HG03457 (cell line): ENCODE measurements around the gene CDH7.

Source experiments
- ATAC-seq: cut with Tn5 transposase; IDR thresholded peaks from one replicate; pipeline ENCODE4 v1.9.1; 2021; ENCODE audit warnings: moderate number of reproducible peaks; ENCODE audit not compliant: unreplicated experiment

CDH7 gene, protein sequence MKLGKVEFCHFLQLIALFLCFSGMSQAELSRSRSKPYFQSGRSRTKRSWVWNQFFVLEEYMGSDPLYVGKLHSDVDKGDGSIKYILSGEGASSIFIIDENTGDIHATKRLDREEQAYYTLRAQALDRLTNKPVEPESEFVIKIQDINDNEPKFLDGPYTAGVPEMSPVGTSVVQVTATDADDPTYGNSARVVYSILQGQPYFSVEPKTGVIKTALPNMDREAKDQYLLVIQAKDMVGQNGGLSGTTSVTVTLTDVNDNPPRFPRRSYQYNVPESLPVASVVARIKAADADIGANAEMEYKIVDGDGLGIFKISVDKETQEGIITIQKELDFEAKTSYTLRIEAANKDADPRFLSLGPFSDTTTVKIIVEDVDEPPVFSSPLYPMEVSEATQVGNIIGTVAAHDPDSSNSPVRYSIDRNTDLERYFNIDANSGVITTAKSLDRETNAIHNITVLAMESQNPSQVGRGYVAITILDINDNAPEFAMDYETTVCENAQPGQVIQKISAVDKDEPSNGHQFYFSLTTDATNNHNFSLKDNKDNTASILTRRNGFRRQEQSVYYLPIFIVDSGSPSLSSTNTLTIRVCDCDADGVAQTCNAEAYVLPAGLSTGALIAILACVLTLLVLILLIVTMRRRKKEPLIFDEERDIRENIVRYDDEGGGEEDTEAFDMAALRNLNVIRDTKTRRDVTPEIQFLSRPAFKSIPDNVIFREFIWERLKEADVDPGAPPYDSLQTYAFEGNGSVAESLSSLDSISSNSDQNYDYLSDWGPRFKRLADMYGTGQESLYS

DNA sequence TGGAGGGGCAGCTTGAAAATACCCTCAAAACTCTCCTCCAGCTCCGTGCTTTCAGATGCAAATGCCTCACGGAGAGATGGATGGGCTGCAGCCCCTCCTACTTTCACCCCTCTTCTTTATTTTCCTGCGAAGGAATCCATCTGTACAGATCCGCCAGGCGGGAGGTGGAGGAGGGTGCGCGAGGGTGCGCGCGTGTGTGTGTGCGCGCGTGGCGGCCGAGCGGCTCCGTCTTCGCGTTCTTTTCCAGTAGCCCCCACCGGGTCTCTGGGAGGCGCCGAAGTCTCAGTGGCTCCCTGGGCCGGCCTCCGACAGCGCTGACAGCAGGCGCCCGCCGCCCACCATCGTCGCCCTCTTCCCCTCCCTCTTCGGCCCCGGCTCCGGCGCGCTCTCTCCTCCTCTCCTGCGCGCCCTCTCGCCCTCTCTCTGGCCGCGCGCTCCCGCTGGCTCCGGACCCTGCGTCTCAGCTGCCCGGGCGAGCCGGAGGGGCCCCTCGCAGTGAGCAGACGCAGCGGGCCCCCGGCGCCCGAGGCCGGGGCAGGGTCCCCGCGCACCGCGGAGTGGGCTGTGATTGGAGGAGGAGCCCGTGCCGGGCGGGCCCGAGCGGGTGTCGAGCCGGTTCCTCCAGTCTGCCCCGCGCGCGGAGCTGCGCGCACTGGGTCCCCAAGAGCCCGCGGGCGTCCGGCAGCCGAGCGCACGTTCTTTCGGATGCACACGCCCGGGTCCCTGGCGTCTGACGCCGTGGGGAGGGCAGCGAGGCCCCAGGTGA is at the start of gene CDH7:
Gene CDH7 (plus strand): TSS at position 624 of the 766 bp plus-strand sequence. CDS start 11,831 bp downstream, outside the sequence.
- ATAC-seq = no peak

DNA sequence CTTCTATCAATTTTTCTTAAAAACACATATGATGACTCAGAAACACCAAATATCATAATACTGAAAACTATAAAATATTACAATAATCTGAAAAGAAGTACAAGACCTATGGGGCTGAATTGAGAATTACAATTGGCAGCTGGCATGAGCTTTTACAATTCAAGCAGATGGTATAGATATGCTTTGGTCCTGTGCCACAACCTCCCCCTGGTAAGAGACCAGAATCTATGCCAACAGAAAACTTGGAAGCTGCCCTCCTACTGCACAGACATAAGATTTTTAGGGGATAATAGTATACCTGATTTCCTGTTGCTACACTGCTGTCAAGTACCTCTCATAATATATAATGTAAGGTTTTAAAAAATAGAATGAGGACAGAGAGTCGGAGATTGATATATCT is 46.8 kb upstream of the CDH7 start:
- ATAC-seq = no peak

DNA sequence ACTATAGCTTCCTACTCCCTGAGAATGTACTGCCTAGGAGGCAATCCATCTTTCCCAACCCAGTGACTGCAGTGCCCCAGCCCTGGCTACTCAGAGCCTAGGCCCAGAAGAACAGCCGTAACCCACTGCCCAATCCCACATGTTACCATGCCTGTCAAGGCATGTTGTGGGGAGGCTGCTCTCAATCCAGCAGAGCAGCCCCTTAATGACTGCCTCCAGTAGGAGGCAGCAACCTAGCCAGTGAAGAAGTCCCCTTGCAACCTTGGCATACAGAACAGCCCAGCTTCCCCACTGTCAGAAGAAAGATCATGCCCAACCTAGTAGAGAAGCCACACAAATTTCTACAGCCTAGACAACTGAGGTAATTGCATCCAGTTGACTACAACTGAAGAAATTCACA is 44.2 kb upstream of the CDH7 start:
- ATAC-seq = no peak

DNA sequence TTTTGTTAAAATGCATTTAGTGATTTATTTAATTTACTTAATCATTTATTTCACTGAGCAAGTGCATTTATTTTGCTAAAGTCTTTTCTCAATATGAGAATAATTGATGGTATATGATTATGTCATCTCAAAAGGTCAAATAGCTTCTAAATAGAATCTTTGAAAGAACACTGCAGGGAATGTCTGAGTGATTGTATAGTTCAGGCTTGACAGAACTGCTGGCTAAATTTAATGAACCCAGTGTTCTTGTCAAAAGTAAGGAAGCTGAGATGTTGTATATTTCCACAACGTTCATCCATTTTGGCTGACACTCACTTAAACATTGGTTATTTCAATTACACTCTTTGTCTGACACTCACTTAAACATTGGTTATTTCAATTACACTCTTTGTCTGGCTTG is 39.3 kb upstream of the CDH7 start:
- no peak for ATAC-seq

DNA sequence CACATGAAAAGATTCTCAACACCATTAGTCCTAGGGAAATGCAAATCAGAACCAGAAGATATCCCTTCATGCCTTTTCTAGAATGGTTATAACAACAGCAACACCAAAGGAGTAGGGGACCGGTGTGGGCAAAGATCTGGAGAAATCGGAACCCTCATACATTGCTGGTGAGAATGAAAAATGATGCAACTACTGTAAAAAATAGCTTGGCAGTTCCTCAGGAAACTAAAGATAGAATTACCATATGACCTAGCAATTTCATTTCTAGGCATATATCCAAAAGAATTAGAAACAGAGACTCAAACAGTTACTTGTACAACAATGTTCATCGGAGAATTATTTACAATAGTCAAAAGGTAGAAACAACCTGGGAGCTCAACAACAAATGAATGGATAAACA is 29.2 kb upstream of the CDH7 start:
- ATAC-seq = no peak

DNA sequence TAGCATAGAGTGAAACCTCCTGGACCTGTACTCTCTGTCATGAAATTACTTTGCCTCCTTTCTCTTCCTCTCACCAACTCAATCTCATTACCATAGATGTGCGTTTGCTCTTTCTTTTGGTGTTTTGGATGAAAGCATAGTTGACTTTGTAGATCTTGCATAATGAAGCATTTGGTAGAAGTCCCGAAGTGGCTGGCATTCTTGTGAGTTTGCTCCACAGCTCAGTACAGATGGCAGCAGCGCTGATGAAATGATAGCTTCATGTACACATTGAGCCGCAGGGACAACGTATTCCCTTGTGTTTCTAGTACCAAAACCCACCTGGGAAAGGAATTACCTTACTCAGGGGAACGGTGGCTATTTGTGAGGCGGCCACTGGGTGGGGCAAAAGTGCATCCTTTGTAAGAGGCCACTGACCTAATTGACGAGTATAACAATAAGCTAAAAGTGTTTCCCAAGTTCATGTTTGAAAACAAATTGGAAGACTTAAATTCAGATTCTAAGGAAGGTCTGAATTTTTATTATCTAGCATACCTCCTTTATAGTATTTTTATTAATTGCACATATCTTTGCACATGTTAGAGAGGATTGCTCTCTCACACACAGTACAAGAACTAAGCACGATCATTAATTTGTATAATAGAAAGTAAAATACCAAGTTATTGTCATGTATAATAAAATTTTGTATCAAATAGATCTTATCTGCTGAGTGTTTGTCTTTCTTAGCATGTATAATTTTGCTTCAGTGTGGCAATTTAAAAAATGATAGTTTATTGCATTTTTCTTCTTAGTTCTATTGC is 25.4 kb upstream of the CDH7 start:
- no peak for ATAC-seq

DNA sequence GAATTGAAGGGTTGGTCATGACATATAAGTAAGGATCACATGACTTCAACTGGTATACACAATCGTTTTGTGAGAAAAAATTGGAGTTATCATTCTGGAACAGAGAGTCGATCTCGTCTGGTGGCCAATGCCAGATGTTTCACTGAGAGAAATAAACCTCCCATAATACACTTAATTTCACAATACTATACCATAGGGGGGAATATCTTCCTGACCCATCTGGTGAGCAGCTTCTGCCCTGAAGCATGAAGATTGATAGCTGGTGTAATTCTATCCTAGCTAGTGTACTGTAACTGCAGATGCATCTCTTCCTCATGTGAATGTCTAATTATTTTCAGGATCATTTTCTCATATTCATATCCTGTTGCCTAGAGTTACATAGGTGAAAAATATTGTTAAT is 15.7 kb upstream of the CDH7 start:
- ATAC-seq = no peak

DNA sequence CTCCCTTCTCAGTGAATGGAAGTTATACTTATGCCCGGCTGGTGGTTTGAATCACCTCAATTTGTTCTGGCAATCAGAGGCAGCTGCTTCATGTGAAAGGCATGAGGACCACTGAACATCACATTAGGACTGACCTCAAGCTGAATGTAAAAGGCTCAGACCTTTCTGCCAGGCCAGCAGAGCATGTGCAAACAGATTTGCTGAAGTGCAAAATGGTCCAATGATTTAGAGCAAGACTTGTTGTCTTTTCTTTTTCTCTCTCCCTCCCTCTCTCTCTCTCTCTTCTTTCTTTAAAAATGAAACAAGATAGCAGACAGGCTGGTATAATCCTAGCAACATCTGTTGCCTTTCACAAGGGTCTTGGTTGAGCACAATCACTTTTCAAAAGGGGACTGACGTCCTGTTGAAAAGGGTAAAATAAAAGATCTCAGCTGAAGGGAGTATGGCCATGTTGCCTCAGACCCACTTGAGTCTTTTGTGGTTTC is 13.3 kb upstream of the CDH7 start:
- ATAC-seq = no peak

DNA sequence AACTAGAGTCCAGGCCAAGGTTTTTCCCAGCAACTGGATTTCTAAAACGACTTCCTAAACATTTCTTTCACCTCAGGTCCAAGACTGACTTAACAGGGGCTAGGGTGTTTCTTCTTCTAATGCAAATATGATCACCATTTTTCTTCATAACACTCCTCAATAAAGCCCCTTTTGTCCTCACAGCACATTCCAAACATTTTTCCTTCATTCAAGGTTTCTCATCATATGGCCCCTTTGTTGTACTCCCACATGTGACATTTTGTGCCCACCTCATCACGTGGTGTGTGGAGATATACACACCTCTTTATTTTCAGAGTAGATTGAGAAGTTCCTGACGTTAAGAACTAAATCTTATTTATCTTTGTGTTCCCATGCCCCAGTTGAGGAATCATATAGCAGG is 3.9 kb upstream of the CDH7 start:
- ATAC-seq = no peak

DNA sequence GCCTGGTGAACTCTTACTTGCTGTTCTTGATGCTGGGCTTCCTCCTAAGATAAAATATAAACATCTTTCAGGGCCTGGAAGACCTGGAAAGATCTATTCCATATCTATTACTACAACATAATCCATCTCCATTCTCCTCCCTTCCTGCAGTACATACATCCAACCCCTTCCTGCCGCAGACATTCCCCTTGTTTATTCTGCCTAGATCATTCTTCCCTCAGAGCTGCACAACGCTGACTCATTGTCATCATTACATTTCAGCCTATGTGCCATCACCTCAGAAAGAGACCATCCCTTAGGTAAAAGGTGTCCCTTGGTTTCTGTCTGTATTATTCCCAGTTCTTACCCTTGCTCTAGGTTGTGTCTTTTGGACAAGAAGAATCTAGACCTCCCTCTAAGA is 2.5 kb upstream of the CDH7 start:
- no peak for ATAC-seq

DNA sequence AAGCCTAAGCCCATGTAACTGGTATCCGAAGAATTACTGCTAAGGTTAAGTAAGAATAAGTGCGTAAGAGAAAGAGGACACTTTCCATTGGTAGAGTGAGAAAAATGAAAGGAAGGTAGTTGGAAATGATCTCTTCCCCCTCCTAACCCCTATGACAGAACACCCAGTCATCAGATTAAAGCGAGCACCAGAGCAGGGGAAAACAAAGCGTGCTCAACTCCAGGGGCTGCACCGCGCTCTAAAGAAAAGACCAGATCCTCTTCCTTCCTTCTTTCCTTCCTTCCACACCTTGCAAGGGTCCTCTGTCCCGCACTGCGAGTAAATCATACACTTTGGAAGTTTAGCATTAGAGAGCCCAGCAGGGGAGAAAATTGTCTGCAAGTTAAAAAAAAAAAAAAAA is 971 bp upstream of the CDH7 start:
- no peak for ATAC-seq

DNA sequence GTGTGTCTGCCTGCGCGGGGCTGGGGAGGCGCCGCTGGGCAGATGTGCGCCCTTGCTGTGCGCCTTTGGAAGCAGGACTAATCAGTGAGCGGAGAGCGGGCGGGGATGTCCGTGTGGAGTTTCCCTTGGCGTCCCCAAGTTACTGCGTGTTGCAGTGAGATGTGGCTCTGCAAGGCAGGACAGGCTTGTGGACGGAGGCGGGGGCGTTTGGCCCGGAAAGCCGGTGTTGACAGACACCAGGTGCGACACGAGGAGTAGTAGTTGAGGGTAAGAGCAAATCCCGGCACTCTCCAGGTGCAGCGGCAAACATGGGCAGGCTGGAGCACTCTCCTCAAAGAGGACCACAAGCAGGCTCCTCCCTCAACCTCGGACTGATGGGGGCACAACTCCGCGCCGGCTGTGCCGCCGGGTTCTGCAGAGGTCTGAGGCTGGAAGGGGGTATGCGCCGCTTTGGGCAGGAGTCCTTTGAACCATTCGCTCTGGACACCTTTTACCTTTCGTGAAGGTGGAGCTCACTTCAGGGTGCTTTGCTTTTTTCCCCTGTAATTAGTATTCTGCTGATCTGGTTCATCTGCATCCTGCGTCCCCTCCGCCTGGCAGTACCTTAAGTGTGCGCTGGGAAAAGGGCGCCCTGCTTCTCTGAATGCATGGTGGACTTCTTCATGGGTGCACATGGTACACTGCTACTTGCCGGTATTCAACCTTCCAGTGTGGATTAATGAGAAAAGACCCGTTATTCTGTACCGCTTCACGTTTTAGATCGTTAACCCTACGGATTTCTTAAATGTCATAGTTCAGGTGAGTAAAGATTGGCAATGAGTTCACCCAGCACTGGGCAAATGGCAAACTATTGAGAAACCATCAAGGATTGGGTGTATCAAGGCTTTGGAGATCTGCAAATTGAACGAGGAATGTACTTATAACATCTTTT is 608 bp downstream of the CDH7 start:
- ATAC-seq = no peak

DNA sequence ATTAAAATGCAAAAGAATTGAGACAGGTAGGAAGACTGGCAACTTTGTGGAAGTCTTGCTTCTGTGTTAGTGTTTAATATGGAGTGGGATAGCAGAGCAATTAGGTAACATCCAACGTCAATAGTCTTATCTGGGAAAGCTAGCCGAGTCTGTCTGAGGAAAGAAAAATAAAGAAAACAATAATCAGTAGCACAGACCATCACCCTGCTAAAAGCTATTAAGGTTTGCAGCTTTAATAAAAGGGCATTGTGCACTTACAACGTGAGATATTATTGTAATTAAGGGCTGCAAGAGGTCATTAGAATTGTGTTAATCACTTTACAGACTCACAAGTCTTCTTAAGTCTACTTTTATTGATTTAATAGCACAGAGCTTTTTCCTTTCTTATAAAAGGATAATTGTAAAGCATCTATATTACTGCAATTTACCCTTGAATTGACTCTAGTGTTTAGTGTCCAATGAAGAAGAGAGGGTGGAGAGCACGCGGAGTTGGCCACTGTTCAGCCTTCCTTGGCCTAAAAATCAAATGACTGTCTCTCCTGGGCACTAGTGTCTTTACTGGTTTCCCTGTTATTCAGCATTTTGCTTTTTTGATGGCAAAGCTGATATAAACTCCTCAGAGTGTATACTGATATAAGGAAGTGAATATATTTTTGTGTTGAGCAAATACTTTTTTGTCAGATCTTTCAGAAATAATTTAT is 2.0 kb downstream of the CDH7 start:
- ATAC-seq = no peak

DNA sequence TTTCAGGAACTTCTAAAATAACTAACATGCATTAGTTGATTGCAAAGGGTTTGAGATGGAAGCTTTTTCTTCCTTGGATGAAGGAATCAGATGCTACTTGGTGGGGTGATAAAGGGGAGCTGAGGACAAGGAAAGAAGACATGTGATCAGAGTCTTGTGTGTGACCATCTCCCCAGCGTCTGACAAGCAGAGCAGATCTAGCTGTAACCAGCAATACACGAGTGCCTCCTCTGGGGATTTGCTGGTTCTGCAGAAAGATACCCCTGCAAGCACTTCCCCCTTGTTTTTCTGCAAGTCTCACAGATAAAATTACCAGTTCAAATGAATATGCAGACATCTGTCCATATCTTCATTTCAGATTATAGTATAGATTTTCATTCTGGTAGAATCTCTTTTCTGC is 2.7 kb downstream of the CDH7 start:
- ATAC-seq = peak; percentile 66

DNA sequence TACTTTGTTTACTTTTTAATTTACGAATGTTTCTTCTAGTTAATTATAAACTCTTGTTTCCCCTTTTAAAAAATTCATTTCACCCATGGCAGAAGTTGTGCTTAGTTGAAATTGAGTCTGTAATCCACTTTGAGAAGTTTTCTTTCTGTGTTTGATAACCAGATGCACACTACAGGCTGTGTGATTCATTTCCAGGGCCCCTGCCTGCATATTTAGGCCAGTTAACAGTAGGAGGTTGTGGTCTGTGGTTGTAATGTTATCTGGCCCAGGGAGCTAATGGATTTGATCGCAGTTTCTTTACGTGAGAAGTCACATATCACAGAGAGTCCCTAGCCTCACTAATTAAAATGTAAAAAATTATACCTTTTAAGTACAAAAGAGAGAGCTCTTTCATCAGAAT is 3.3 kb downstream of the CDH7 start:
- no peak for ATAC-seq

DNA sequence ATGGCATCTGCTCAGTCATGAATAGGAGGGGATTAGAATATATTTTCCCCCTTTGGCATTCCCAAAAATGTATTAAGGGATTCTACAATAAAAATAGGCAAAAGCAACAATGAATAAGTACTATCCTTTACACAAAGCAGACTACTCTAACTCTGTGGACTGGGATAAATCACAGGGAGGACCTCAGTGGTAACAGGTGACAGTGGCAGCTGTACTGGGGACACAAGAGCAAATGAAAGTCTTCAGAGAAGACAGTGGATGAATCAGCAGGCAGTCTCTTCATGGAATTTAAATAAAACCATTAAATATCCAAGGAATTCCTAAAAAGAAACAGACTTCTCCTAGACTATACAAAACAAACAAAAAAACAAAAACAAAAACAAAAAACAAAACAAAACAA is 4.8 kb downstream of the CDH7 start:
- ATAC-seq = no peak

DNA sequence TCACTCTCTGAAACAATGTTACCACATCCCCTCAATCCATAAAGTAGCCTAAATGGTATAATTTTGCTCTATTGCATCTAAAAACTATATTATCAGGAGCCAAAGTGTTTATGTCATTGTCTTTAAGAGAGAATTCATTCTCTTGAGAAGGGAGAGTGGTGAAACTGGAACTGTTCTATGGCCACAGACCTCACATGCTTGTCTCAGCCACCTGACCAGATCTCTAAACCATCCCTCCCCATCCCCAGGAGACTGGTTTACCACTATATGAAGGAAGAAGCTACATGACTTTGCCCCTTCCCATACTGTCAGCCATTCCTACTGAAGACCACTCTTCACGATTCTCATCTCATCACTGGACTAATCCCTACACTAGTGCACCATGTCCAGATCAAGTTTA is 9.6 kb downstream of the CDH7 start:
- ATAC-seq = no peak

DNA sequence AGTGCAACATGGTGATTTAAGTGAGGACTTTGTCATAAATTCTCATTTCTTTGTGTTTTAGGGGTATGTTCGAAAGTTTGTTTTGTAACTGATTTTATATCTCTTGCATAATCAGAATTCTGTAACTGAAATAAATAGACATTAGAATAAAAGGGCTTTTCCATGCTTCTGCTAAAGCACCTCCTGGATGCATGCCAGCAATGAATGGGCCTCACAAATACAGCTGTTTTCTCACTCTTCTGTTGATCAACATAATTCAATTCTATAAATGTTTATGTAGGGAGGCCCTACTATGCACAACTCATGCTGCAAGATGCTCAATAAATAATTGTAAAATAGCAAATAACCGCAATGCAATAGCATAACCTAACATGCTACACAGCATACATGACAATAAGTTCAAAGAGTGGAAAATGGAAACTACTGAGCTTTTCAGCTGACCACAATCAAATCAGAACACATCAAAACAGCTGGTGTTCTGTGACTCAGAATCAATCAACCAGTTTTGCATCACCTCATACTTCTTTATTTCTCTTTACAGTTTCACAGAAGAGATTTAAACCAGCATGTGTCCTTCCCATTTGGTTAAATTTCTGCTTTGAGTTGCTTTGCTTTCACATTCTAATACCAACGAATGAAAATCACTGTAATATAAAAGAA is 11.0 kb downstream of the CDH7 start:
- ATAC-seq = no peak
